GM12801 (cell line): Measurements from ENCODE around the gene THADA.

Experiments
- CTCF ChIP-seq: IDR thresholded peaks from one replicate; pipeline ENCODE4 v1.5.1; 2011; ENCODE audit warnings: control low read depth; ENCODE audit not compliant: insufficient read length; ENCODE audit errors: extremely low read depth

The THADA gene

GRCh38 chr2:43475922-43476321 is 119.9 kb downstream of the THADA start:
- TF ChIP-seq CTCF: no peak

GRCh38 chr2:43475137-43475846 is 120.5 kb downstream of the THADA start:
- no peak for TF ChIP-seq CTCF

- TF ChIP-seq CTCF: no peak
Observed at GRCh38 chr2:43474273-43474672, 121.6 kb downstream of the THADA start.

GRCh38 chr2:43473767-43474166 is 122.1 kb downstream of the THADA start:
- no peak for TF ChIP-seq CTCF

- no peak for TF ChIP-seq CTCF
Observed at GRCh38 chr2:43472527-43473194, 123.2 kb downstream of the THADA start.

GRCh38 chr2:43469713-43470112 is 126.1 kb downstream of the THADA start:
- TF ChIP-seq CTCF: no peak

GRCh38 chr2:43469094-43469493 is 126.7 kb downstream of the THADA start:
- no peak for TF ChIP-seq CTCF
